ENCODE results near the gene FAM13A.

GRCh38 chr4:89056953-89057398 lies at the start of gene FAM13A:
- TF ChIP-seq CTCF (IDR thresholded peaks at IDR 0.05) (peak in 1 of 4 experiments; percentile 3), POLR2A (IDR thresholded peaks at IDR 0.05) (peak in 1 of 2 donors; percentile 25)

Data from uterus (tissue), 2 donors.